ENCODE measurements around the gene DAP. TPM values are rescaled to one million over a fixed set of nuclear protein-coding genes. Genes with fewer than 3 reads are reported as not detected.

Gene DAP
- total RNA-seq, 4 donors from 2014 or later: 33.6 to 71.4 (median 47.9) TPM

DNA sequence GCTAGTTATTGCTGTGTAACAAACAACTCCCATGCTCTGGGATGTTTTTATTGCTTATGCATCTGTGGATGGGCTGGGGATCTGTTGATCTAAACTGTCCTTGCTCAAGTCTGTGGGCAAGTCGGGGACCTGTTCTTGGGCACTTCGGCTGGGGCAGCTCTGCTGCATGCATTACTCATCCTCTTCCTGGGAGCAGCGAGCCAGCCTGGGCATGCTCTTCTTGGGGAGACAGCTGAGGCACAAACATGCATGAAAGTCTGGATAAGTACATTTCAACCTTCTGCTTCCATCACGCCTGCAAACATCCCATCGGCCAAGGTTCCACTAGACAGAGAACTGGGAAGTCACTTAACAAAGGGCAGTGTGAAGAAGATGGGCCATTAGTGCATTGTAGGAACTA, 130.9 kb downstream of the DAP start:
- TF ChIP-seq POLR2AphosphoS5 (IDR thresholded peaks at IDR 0.05) (no peak), EP300 (IDR thresholded peaks at IDR 0.05; ENCODE audit: low read depth) (no peak), POLR2A (IDR thresholded peaks at IDR 0.05) (no peak)
- TF ChIP-seq, protein P1, sequence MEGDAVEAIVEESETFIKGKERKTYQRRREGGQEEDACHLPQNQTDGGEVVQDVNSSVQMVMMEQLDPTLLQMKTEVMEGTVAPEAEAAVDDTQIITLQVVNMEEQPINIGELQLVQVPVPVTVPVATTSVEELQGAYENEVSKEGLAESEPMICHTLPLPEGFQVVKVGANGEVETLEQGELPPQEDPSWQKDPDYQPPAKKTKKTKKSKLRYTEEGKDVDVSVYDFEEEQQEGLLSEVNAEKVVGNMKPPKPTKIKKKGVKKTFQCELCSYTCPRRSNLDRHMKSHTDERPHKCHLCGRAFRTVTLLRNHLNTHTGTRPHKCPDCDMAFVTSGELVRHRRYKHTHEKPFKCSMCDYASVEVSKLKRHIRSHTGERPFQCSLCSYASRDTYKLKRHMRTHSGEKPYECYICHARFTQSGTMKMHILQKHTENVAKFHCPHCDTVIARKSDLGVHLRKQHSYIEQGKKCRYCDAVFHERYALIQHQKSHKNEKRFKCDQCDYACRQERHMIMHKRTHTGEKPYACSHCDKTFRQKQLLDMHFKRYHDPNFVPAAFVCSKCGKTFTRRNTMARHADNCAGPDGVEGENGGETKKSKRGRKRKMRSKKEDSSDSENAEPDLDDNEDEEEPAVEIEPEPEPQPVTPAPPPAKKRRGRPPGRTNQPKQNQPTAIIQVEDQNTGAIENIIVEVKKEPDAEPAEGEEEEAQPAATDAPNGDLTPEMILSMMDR (IDR thresholded peaks at IDR 0.05): no peak
- Histone ChIP-seq H3K4me3 (no peak overlapping the region), H3K27me3 (no peaks in the 10 kb centered on the region), H3K36me3 (no peaks in the 10 kb centered on the region), H3K27ac (no peak overlapping the region), H3K4me1 (peaks cover 10 to 38% (median 12%) of the 10 kb centered on the region in 4 donors), H3K9me3 (no peaks in the 10 kb centered on the region)
- no peak for DNase-seq
- WGBS, 2 donors (ENCODE audit: low coverage in 1 of 2): 92% methylated on average over 5 of the region's 5 CpGs; no CpG with 5 or more reads in 1 of the 2 donors
- in situ Hi-C loops (cut with MboI; ENCODE audit: low pct_ligation_motif_present in 1 of 4, low pct_unique_long_range_greater_than_20kb in 1 of 4, low sequenced_read_pairs in 3 of 4): loop anchor here (5.0 to 25.0 kb wide), 2 partner anchors 178 to 343 kb away; no protein-coding TSS in a partner anchor
- intact Hi-C loops (cut with DNase I; ENCODE audit: low total_unique reads): loop anchor here (10.0 kb wide), 1 partner anchor 335 kb away; no protein-coding TSS in a partner anchor

DNA sequence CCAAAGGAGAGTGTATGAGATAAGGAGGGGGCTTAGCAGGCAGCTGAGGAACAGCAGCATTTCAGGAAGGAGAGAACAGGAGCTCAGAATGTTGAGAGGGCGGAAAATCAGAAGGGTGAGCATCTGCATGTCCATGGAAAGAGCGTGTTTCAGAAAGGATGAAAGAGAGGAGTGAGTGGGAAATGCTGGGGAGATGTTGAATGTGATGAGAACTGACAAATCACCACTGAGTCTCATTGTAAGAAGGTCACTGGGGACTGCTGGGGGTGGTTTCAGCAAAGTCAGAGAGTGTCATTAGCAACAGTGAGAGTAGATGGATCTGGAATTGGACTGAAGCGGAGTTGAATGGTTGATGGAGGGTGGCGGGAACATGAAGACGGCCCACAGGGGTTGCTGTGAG, 131.4 kb downstream of the DAP start:
- H3K4me3 ChIP-seq: no peak overlapping the region
- WGBS, 2 donors (ENCODE audit: low coverage in 1 of 2): 77 to 81% methylated on average over 5 of the region's 5 CpGs
- TF ChIP-seq POLR2AphosphoS5 (IDR thresholded peaks at IDR 0.05) (no peak), EP300 (IDR thresholded peaks at IDR 0.05; ENCODE audit: low read depth) (no peak)
- TF ChIP-seq, protein P1 (IDR thresholded peaks at IDR 0.05): no peak
- no peak overlapping the region for H3K27ac ChIP-seq
- DNase-seq: no peak
- in situ Hi-C loops (cut with MboI; ENCODE audit: low pct_ligation_motif_present in 1 of 4, low pct_unique_long_range_greater_than_20kb in 1 of 4, low sequenced_read_pairs in 3 of 4): loop anchor here (5.0 to 25.0 kb wide), 2 partner anchors 177 to 342 kb away; no protein-coding TSS in a partner anchor
- intact Hi-C loops (cut with DNase I; ENCODE audit: low total_unique reads): loop anchor here (5.0 to 10.0 kb wide), 2 partner anchors 177 to 335 kb away; no protein-coding TSS in a partner anchor
- no peaks in the 10 kb centered on the region for H3K27me3 ChIP-seq
- H3K9me3 ChIP-seq: no peaks in the 10 kb centered on the region
- H3K4me1 ChIP-seq: peaks cover 10 to 34% (median 11%) of the 10 kb centered on the region in 4 donors
- no peaks in the 10 kb centered on the region for H3K36me3 ChIP-seq

Small RNAs within 50 kb of the gene (small RNA-seq; reads per million reads assigned to genes)
- gene AC012629.4: 0 reads per million in 4 donors

Other genes with a start within 250 kb of the DAP start
- gene ANKRD33B, start 197.2 kb downstream of the DAP start, total RNA-seq: 1 to 10 TPM in 3 of 4 donors, under 1 TPM in 1; 0.20 to 3.2 (median 1.4) TPM

Data from transverse colon (tissue), 4 donors.